Endothelial cell of umbilical vein (primary cell): ENCODE measurements around the gene MEPCE.

Source experiments
- EZH2 ChIP-seq: IDR thresholded peaks from 2 replicates; pipeline ENCODE4 v1.6.1; 2012; ENCODE audit warnings: borderline replicate concordance, low read depth, mild to moderate bottlenecking, moderate library complexity, low read length, inconsistent platforms; ENCODE audit not compliant: severe bottlenecking
- FOS ChIP-seq: IDR thresholded peaks from 2 replicates; pipeline ENCODE4 v1.6.1; 2011; ENCODE audit warnings: mild to moderate bottlenecking, low read length, moderate library complexity, borderline replicate concordance; ENCODE audit not compliant: insufficient read depth
- GATA2 ChIP-seq: IDR thresholded peaks from 2 replicates; pipeline ENCODE4 v1.7.0; 2011; ENCODE audit warnings: low read depth, mild to moderate bottlenecking, moderate library complexity, mixed read lengths, low read length; ENCODE audit not compliant: insufficient read length, insufficient read depth
- JUN ChIP-seq: IDR thresholded peaks from 2 replicates; pipeline ENCODE4 v1.6.1; 2011; ENCODE audit warnings: borderline replicate concordance, low read depth; ENCODE audit not compliant: insufficient read length, insufficient read depth
- MYC ChIP-seq: IDR thresholded peaks from one replicate; pipeline ENCODE4 v1.6.1; 2011; ENCODE audit warnings: mild to moderate bottlenecking, low read depth, low read length
- POLR2A ChIP-seq: IDR thresholded peaks from 2 replicates; pipeline ENCODE4 v1.6.1; 2012; ENCODE audit warnings: low read depth, mild to moderate bottlenecking, control low read depth, low read length
- POLR2AphosphoS5 ChIP-seq: IDR thresholded peaks from 2 replicates; pipeline ENCODE4 v1.6.1; 2012; ENCODE audit warnings: low read depth, mild to moderate bottlenecking, control low read depth, low read length, moderate library complexity; ENCODE audit not compliant: insufficient read depth
- TF ChIP-seq, protein P1 (sequence below), 2 donors: IDR thresholded peaks; 1 replicate in 1 of 2; 2 replicates in 1 of 2; pipeline ENCODE4 v1.5.1; 2011; ENCODE audit warnings: low read length in 2 of 2, mild to moderate bottlenecking in 2 of 2, moderate library complexity in 2 of 2, control low read depth in 1 of 2, inconsistent platforms in 1 of 2, low read depth in 1 of 2; ENCODE audit not compliant: insufficient read depth in 1 of 2; ENCODE audit errors: extremely low read depth in 1 of 2
- TF ChIP-seq, protein P2 (sequence below): IDR thresholded peaks from 2 replicates; pipeline ENCODE4 v1.6.1; 2011; ENCODE audit not compliant: insufficient read depth, insufficient read length

DNA sequence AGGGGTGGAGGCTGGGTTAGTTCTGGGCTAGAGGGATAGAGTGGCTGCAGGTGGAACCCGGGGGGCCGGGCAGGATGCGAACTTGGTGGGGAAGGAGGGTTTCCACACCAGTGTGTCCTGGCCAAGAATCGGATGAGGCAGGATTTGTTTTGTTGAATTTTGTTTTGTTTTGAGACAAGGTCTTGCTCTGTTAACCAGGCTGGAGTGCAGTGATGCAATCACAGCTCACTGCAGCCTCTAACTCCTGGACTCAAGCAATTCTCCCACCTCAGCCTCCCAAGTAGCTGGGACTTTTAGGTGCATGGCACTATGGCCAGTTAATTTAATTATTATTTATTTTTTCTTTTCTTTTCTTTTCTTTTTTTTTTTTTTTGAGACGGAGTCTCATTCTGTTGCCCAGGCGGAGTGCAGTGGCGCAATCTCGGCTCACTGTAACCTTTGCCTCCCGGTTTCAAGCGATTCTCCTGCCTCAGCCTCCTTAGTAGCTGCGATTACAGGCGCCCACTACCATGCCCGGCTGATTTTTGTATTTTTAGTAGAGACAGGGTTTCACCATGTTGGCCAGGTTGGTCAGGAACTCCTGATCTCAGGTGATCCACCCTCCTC lies 19.7 kb downstream of the MEPCE start:
- no peak for TF ChIP-seq POLR2AphosphoS5
- TF ChIP-seq, protein P1, sequence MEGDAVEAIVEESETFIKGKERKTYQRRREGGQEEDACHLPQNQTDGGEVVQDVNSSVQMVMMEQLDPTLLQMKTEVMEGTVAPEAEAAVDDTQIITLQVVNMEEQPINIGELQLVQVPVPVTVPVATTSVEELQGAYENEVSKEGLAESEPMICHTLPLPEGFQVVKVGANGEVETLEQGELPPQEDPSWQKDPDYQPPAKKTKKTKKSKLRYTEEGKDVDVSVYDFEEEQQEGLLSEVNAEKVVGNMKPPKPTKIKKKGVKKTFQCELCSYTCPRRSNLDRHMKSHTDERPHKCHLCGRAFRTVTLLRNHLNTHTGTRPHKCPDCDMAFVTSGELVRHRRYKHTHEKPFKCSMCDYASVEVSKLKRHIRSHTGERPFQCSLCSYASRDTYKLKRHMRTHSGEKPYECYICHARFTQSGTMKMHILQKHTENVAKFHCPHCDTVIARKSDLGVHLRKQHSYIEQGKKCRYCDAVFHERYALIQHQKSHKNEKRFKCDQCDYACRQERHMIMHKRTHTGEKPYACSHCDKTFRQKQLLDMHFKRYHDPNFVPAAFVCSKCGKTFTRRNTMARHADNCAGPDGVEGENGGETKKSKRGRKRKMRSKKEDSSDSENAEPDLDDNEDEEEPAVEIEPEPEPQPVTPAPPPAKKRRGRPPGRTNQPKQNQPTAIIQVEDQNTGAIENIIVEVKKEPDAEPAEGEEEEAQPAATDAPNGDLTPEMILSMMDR (IDR thresholded peaks at IDR 0.05; ENCODE audit: extremely low read depth in 1 of 2, insufficient read depth in 1 of 2, low read depth in 1 of 2, low read length in 2 of 2), result no peak
- no peak for TF ChIP-seq EZH2
- TF ChIP-seq FOS, result no peak
- no peak for TF ChIP-seq MYC
- TF ChIP-seq, protein P2, sequence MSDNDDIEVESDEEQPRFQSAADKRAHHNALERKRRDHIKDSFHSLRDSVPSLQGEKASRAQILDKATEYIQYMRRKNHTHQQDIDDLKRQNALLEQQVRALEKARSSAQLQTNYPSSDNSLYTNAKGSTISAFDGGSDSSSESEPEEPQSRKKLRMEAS, result no peak
- TF ChIP-seq POLR2A, result no peak
- TF ChIP-seq GATA2, result no peak
- TF ChIP-seq JUN, result no peak
